Osteocyte (in vitro differentiated cells): ENCODE measurements around the gene EXOC4. TPM values are rescaled to one million over a fixed set of nuclear protein-coding genes. Genes with fewer than 3 reads are reported as not detected.

ENCODE experiments used
- DNase-seq: peaks from one replicate; pipeline ENCODE4 v3.0.0; 2021; ENCODE audit warnings: mixed read lengths; ENCODE audit not compliant: unreplicated experiment; ENCODE audit errors: extremely low spot score
- H3K27ac Mint-ChIP-seq: one replicate; pipeline ENCODE4 v1.8.0; 2021; ENCODE audit warnings: mild to moderate bottlenecking, mixed read lengths; ENCODE audit not compliant: unreplicated experiment
- H3K27me3 Mint-ChIP-seq: one replicate; pipeline ENCODE4 v1.8.0; 2021; ENCODE audit warnings: mixed read lengths; ENCODE audit not compliant: unreplicated experiment
- H3K36me3 Mint-ChIP-seq: one replicate; pipeline ENCODE4 v1.8.0; 2021; ENCODE audit warnings: mixed read lengths; ENCODE audit not compliant: unreplicated experiment
- H3K4me1 Mint-ChIP-seq: one replicate; pipeline ENCODE4 v1.8.0; 2021; ENCODE audit warnings: mixed read lengths; ENCODE audit not compliant: unreplicated experiment
- H3K4me3 Mint-ChIP-seq: one replicate; pipeline ENCODE4 v1.8.0; 2021; ENCODE audit warnings: mild to moderate bottlenecking, moderate library complexity, mixed read lengths; ENCODE audit not compliant: unreplicated experiment
- H3K9me3 Mint-ChIP-seq: one replicate; pipeline ENCODE4 v1.8.0; 2021; ENCODE audit warnings: mixed read lengths; ENCODE audit not compliant: unreplicated experiment
- CTCF ChIP-seq: fragments of 200-600 bp; sonication (generic); IDR thresholded peaks from 2 replicates; pipeline ENCODE4 v1.5.0; 2021; ENCODE audit warnings: antibody characterized with exemption, mild to moderate bottlenecking, moderate library complexity
- total RNA-seq: library from RNA; stranded (reverse); gene quantifications from 2 replicates; pipeline ENCODE4 v1.2.1, GENCODE V29; 2021

Gene EXOC4
- total RNA-seq, 1 donor from 2014 or later, result 99.9 TPM

- Mint-ChIP-seq H3K9me3 (no peaks in the 10 kb centered on the region), H3K4me1 (no peaks in the 10 kb centered on the region), H3K4me3 (no peak overlapping the region), H3K36me3 (no peaks in the 10 kb centered on the region), H3K27me3 (no peaks in the 10 kb centered on the region), H3K27ac (no peak overlapping the region)
- no peak for TF ChIP-seq CTCF
- no peak for DNase-seq
These were observed 762.1 kb downstream of the EXOC4 start for GRCh38 chr7:134014935-134015334.

GRCh38 chr7:134016223-134016941 is 763.5 kb downstream of the EXOC4 start:
- H3K27ac Mint-ChIP-seq, result no peak overlapping the region
- H3K9me3 Mint-ChIP-seq, result no peaks in the 10 kb centered on the region
- no peak for DNase-seq
- no peaks in the 10 kb centered on the region for H3K27me3 Mint-ChIP-seq
- no peaks in the 10 kb centered on the region for H3K36me3 Mint-ChIP-seq
- H3K4me1 Mint-ChIP-seq, result no peaks in the 10 kb centered on the region
- peak; percentile 87 for TF ChIP-seq CTCF
- no peak overlapping the region for H3K4me3 Mint-ChIP-seq

GRCh38 chr7:134016942-134017303 is 764.0 kb downstream of the EXOC4 start:
- Mint-ChIP-seq H3K4me3 (no peak overlapping the region), H3K4me1 (no peaks in the 10 kb centered on the region), H3K36me3 (no peaks in the 10 kb centered on the region), H3K27ac (no peak overlapping the region), H3K27me3 (no peaks in the 10 kb centered on the region), H3K9me3 (no peaks in the 10 kb centered on the region)
- peak; percentile 10 for TF ChIP-seq CTCF
- DNase-seq, result no peak

GRCh38 chr7:134018306-134018705 is 765.4 kb downstream of the EXOC4 start:
- Mint-ChIP-seq H3K9me3 (no peaks in the 10 kb centered on the region), H3K36me3 (no peaks in the 10 kb centered on the region), H3K27ac (no peak overlapping the region), H3K4me3 (no peak overlapping the region), H3K4me1 (no peaks in the 10 kb centered on the region), H3K27me3 (no peaks in the 10 kb centered on the region)
- TF ChIP-seq CTCF, result no peak
- no peak for DNase-seq

GRCh38 chr7:134019251-134019650 is 766.4 kb downstream of the EXOC4 start:
- Mint-ChIP-seq H3K36me3 (no peaks in the 10 kb centered on the region), H3K27me3 (no peaks in the 10 kb centered on the region), H3K4me1 (no peaks in the 10 kb centered on the region), H3K27ac (no peak overlapping the region), H3K9me3 (no peaks in the 10 kb centered on the region), H3K4me3 (no peak overlapping the region)
- no peak for TF ChIP-seq CTCF
- DNase-seq, result no peak
